Measurements from ENCODE around the gene COL11A2. TPM values are rescaled to one million over a fixed set of nuclear protein-coding genes. Genes with fewer than 3 reads are reported as not detected.
A peak's percentile ranks its signal among the peaks of the same experiment; 100 is the strongest.

Gene COL11A2
- total and polyA plus RNA-seq, 2 of the 13 experiments (the other 11 are each of a cell fraction or from before 2014, with no cell fraction given), result 0.55 TPM

DNA sequence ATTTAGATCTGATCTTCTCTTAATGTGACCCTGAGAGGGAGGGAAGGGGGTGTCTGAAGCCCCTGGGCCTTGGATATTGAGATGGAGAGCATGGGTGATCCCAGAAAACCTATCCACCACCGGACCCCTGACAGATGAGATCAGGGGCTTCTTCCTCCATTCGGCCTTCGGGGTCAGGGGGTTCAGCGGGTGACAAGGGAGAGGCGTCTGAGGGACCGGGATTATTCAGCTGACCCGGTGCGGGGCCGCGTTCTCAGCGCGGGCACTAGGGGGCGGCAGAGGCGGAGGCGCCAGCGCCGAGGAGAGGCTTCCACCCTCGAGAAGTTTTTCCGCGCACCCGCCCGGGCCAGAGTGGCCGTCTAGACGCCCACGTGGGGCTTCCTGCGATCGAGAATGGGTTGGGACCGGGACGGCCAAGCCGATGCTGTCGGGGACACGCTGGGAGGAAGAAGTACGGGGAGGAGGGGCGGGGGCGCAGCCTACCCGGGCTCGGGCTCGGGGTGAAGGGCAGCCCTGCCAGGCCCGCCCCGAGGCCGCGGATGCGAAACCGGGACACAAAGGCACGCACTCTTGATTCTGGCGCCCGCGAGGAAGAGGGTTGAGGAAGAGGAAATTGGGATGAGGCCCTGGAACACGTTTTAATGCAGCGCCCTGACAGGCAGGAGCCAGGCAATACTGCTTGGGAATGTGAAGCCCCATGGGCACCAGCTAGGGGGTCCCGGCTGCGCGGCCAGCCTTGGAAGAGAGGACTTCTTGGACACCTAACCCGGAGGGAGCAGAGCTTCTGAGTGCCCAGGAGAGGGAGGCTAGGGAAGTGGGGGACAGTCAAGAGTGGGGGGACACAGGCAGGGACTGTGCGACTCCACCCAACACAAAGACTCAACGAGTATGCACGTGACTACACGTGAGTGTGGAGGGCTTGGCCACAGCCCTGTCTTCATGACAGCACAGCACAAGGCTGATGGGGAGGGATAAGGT, 30.6 kb downstream of the COL11A2 start (continued):
- TF ChIP-seq, protein P1, sequence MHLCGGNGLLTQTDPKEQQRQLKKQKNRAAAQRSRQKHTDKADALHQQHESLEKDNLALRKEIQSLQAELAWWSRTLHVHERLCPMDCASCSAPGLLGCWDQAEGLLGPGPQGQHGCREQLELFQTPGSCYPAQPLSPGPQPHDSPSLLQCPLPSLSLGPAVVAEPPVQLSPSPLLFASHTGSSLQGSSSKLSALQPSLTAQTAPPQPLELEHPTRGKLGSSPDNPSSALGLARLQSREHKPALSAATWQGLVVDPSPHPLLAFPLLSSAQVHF (CRISPR knock-in tag; IDR thresholded peaks at IDR 0.05), result no peak
- TF ChIP-seq ZNF274 (CRISPR knock-in tag; IDR thresholded peaks at IDR 0.05), result peak; percentile 47; the same call in 1 of the 2 replicates
- TF ChIP-seq SP2 (CRISPR knock-in tag; IDR thresholded peaks at IDR 0.05), result no peak
- TF ChIP-seq CBX5 (CRISPR knock-in tag; IDR thresholded peaks at IDR 0.05; ENCODE audit: borderline replicate concordance), result no peak
- TF ChIP-seq ATF1 (CRISPR knock-in tag; IDR thresholded peaks at IDR 0.05), result no peak
- TF ChIP-seq ATF7-NPFF (CRISPR knock-in tag; IDR thresholded peaks at IDR 0.05; ENCODE audit: low read depth), result 0 out of 2 replicates have a peak, but pooled peaks have one; percentile 44
- TF ChIP-seq AGO1 (IDR thresholded peaks at IDR 0.05; ENCODE audit: low read depth, low read length, poor library complexity, severe bottlenecking), result peak; percentile 83
- TF ChIP-seq, protein P2, sequence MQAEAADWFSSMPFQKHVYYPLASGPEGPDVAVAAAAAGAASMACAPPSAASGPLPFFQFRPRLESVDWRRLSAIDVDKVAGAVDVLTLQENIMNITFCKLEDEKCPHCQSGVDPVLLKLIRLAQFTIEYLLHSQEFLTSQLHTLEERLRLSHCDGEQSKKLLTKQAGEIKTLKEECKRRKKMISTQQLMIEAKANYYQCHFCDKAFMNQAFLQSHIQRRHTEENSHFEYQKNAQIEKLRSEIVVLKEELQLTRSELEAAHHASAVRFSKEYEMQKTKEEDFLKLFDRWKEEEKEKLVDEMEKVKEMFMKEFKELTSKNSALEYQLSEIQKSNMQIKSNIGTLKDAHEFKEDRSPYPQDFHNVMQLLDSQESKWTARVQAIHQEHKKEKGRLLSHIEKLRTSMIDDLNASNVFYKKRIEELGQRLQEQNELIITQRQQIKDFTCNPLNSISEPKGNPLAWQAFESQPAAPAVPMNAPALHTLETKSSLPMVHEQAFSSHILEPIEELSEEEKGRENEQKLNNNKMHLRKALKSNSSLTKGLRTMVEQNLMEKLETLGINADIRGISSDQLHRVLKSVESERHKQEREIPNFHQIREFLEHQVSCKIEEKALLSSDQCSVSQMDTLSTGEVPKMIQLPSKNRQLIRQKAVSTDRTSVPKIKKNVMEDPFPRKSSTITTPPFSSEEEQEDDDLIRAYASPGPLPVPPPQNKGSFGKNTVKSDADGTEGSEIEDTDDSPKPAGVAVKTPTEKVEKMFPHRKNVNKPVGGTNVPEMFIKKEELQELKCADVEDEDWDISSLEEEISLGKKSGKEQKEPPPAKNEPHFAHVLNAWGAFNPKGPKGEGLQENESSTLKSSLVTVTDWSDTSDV (CRISPR knock-in tag; IDR thresholded peaks at IDR 0.05), result peak; percentile 5; the same call in 1 of the 2 replicates
- TF ChIP-seq, protein P3, sequence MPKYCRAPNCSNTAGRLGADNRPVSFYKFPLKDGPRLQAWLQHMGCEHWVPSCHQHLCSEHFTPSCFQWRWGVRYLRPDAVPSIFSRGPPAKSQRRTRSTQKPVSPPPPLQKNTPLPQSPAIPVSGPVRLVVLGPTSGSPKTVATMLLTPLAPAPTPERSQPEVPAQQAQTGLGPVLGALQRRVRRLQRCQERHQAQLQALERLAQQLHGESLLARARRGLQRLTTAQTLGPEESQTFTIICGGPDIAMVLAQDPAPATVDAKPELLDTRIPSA (CRISPR knock-in tag; IDR thresholded peaks at IDR 0.05; ENCODE audit: borderline replicate concordance), result no peak
- no peak for TF ChIP-seq DPF2 (CRISPR knock-in tag; IDR thresholded peaks at IDR 0.05; ENCODE audit: borderline replicate concordance, low read depth)
- TF ChIP-seq ZNF230 (CRISPR knock-in tag; IDR thresholded peaks at IDR 0.05), result peak; percentile 84; the same call in 1 of the 2 replicates
- no peak for TF ChIP-seq ZNF747 (CRISPR knock-in tag; IDR thresholded peaks at IDR 0.05; ENCODE audit: borderline replicate concordance)
- no peak for TF ChIP-seq IRF2 (CRISPR knock-in tag; IDR thresholded peaks at IDR 0.05)
- TF ChIP-seq ZNF597 (CRISPR knock-in tag; IDR thresholded peaks at IDR 0.05), result no peak
- TF ChIP-seq ZNF879 (CRISPR knock-in tag; IDR thresholded peaks at IDR 0.05), result no peak
- no peak for TF ChIP-seq ADNP (CRISPR knock-in tag; IDR thresholded peaks at IDR 0.05)
- TF ChIP-seq TCF12 (IDR thresholded peaks at IDR 0.05), result no peak
- no peak for TF ChIP-seq TCF12 (CRISPR knock-in tag; IDR thresholded peaks at IDR 0.05)
- TF ChIP-seq ZNF18 (CRISPR knock-in tag; IDR thresholded peaks at IDR 0.05; ENCODE audit: insufficient replicate concordance), result no peak
- no peak for TF ChIP-seq LCORL (IDR thresholded peaks at IDR 0.05)
- 0 out of 2 replicates have a peak, but pooled peaks have one; percentile 21 for TF ChIP-seq LCORL (CRISPR knock-in tag; IDR thresholded peaks at IDR 0.05)
